GM12872 (cell line): Measurements from ENCODE around the gene CSF3.

Experiments
- CTCF ChIP-seq: IDR thresholded peaks from 3 replicates; pipeline ENCODE4 v1.5.1; 2011; ENCODE audit warnings: low read depth, mild to moderate bottlenecking, low read length, moderate library complexity; ENCODE audit not compliant: insufficient read depth

CSF3 gene

GRCh38 chr17:39999067-39999466 is 16.2 kb upstream of the CSF3 start:
- TF ChIP-seq CTCF, result no peak

- no peak for TF ChIP-seq CTCF
Observed at GRCh38 chr17:40000161-40000560, 15.1 kb upstream of the CSF3 start.

DNA sequence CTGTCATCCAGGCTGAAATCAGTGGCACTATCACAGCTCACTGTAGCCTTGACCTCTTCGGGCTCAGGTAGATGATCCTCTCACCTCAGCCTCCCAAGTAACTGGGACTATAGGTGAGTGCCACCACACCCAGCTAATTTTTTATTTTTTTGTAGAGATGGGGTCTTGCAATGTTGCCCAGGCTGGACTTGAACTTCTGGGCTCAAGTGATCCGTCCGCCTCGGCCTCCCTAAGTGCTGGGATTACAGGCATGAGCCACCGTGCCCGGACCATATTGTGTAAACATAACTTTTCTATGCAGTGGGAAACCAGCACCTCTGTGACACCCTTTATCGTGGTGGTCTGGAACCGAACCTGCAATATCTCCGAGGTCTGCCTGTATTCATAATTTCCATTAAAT is 11.2 kb upstream of the CSF3 start:
- TF ChIP-seq CTCF, result no peak

GRCh38 chr17:40004712-40005111 is 10.5 kb upstream of the CSF3 start:
- TF ChIP-seq CTCF, result no peak

GRCh38 chr17:40005520-40005919 is 9.7 kb upstream of the CSF3 start:
- no peak for TF ChIP-seq CTCF

GRCh38 chr17:40014375-40014980 is 762 bp upstream of the CSF3 start:
- no peak for TF ChIP-seq CTCF

- no peak for TF ChIP-seq CTCF
Observed at GRCh38 chr17:40015998-40016985, 1.1 kb downstream of the CSF3 start.
